ENCODE results near the gene DNAJB7.

GRCh38 chr22:40874016-40874415 lies 12.1 kb upstream of the DNAJB7 start:
- TF ChIP-seq, protein P1, sequence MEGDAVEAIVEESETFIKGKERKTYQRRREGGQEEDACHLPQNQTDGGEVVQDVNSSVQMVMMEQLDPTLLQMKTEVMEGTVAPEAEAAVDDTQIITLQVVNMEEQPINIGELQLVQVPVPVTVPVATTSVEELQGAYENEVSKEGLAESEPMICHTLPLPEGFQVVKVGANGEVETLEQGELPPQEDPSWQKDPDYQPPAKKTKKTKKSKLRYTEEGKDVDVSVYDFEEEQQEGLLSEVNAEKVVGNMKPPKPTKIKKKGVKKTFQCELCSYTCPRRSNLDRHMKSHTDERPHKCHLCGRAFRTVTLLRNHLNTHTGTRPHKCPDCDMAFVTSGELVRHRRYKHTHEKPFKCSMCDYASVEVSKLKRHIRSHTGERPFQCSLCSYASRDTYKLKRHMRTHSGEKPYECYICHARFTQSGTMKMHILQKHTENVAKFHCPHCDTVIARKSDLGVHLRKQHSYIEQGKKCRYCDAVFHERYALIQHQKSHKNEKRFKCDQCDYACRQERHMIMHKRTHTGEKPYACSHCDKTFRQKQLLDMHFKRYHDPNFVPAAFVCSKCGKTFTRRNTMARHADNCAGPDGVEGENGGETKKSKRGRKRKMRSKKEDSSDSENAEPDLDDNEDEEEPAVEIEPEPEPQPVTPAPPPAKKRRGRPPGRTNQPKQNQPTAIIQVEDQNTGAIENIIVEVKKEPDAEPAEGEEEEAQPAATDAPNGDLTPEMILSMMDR (conservative IDR thresholded peaks at IDR 0.05; ENCODE audit: low read depth, low read length): no peak
- no peak for TF ChIP-seq EZH2 (IDR thresholded peaks at IDR 0.05; ENCODE audit: borderline replicate concordance, low read depth, low read length, poor library complexity, severe bottlenecking)
